NCI-H446 treated with DMSO at 0.1 percent for 48 hours (cell line): ENCODE results near the gene ULK4.
"Not testable (repeated sequence)": the region's sequence is repeated elsewhere in the genome, so short reads cannot be mapped to it uniquely, and the experiment has no call there.

Experiments used
- DNase-seq: peaks from one replicate; lab custom pipeline; 2025; lab: John Stamatoyannopoulos, UW

ULK4 gene

DNA sequence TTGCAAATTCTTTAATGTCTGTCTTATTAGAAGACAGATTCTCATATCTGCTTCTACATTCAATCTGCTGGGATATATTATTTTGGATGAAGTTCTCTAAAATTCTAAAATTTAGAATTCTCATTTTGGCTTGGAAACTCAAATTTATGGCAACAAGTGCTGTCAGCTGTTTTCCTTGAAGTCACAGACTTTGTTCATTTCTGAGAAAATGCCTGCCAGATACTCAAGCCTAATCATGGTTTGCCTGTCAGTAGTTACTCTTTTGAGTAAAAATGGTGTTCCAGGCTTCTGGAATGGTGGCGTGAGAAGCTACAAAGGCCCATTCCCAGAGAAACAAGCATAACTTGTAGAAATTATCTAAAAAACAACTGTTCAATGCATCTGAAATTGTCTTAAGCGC lies 646.8 kb downstream of the ULK4 start:
- DNase-seq, result no peak

DNA sequence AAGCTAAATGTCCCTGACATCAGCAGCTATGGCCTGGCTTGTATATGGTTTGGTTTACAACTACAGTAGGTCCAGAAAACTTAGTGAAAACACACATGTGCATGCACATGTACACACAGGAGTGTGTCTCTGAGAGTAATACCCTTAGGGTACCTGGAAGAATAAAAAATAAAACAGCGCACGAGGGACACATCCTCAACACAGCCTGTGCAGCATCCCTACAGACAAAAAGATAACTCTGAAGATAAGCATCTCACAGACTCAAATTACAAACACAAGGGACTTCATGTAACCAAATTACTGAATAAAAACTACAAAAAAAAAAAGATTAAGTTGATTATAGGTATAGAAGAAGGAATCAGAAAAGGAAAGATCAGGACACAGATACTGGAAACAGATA lies 653.8 kb downstream of the ULK4 start:
- no peak for DNase-seq

DNA sequence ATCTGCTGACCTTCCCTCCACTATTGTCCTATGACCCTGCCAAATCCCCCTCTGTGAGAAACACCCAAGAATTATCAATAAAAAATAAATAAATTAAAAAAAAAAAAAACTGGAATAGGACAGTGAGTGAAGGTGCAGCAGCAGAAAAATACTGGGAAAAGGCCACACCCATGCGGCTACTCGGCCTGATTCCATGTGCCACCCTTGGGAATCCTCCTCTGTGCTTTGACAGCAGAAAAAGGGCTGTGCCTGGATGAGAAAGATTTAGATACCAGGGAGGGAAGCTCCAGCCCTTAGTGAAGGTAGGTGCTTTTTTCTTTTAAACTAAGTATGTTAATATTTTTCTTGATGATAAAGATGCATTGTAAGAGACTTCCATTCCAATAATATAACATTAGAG lies 654.8 kb downstream of the ULK4 start:
- DNase-seq, result no peak

DNA sequence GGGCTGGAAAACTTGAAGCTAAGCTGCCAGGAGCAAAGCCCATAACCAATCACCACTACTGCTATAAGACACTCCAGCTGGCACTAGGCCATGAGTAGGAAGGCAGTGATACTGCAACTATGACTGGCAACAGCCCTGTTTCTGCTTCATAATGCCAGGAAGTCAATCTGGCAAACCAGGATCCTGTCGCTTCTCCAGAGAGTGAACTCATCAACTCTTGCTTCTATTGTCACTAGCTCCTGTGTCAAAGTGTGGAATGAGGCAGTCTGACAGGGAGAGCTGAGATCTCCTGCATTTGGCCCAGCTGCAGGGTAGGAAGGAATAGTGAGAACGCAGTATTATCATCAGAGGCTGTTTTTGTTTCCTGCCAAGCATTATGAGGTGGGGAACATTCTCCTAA lies 657.3 kb downstream of the ULK4 start:
- DNase-seq, result peak; percentile 78

DNA sequence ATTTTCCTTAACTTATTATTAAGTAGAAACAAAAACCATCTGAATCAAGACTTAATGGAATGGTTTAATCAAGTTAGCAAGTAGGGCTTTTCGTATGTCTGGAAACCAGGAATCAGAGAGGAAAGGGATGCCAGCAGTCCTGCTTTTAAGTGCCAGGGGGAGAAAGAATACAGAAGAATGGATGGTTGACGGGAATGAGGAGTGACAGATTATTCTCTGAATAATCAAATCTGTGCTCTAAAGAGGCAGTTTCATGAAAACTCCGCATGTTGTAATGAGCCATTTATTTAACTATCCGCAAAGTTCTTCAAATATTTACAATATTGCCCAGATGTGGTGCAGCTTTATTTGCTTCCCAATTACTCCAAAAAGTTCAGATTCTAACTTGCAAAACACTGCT lies 659.6 kb downstream of the ULK4 start:
- DNase-seq, result no peak

DNA sequence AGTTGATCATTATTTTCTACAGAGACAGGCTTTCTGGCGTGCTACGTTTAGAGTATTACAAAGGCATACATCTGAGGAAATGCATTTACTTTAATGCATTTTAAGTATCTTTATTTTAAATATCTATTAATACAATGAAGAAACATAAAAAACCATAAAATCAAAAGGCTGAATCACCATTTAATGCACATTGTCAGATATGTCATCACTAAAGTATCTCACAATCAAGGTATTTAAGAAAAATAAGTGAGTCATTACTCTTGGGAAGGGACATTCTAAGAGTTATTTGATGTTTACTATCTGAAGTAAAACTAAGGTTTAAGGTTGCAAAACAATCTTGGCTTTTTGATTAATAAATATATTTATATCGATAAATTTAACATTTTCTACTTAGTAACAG lies 660.4 kb downstream of the ULK4 start:
- DNase-seq, result no peak

DNA sequence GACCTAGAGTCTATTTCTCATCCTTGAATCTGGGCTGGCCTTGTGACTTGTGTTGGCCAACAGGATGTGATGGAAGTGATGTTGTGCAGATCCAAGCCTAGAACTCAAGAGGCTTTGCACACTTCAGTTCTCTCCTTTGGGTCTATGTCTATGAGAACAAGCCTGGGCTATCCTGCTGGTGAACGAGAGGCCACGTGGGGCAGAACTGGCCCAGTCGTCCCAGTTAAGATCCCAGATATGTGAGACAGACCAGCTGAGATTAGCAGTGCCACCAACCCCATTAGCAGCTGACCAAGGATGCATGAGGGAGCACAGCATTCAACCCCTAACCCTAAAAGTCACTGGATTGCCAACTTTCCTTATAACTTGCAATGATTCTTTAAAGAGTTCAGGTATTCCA lies 662.9 kb downstream of the ULK4 start:
- DNase-seq, result no peak

DNA sequence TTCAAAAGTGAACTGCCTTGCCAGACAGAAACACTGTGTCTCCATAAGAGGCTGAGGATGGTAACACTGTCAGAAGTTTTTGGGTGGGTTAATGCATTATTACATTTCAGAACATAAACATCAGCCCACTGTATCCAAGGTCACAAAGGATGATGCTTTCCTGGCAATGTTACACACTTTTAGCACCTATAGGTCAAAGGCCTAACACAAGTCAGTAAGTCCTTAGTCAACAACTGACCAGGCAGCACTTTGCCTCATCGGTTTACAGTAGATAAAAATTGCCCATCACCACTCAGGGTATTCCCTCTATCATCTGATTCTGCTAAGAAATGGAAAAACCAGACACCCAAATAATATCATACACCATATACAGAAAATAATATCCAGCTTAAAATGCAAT lies 664.2 kb downstream of the ULK4 start:
- DNase-seq, result no peak

DNA sequence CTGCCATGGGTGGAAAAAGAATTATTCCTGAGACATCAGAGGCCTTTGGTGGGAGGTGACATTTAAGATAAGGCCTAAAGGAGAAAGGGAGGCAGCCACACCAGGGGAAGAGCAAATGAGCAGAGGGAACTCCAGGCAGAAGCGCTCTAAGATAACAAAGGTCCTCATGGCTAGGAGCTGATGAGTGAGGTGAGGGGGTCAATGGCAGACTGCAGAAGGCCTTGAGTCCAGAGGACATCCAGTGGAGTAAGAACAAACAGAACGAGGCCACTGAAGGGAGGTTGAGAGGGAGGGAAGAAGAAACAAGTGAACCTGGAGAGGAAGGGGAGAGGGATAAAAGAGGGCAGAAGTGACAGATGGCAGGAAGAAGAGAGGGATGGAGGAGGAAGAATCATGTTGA lies 665.3 kb downstream of the ULK4 start:
- DNase-seq, result no peak

DNA sequence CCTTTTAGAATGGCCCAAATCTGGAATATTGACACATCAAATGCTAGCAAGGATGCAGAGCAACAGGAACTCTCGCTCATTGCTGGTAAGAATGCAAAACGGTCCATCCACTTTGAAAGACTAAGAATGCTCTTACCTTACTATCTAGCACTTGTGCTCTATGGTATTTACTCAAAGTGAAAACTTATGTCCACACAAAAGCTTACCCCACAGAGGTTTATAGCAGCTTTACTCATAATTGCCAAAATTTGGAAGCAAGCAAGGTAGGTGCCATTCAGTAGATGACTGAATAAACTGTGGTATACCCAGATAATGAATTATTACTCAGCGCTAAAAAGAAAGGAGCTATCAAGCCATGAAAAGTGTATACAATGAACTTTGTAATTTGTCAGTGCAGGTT lies 666.2 kb downstream of the ULK4 start:
- no peak for DNase-seq

DNA sequence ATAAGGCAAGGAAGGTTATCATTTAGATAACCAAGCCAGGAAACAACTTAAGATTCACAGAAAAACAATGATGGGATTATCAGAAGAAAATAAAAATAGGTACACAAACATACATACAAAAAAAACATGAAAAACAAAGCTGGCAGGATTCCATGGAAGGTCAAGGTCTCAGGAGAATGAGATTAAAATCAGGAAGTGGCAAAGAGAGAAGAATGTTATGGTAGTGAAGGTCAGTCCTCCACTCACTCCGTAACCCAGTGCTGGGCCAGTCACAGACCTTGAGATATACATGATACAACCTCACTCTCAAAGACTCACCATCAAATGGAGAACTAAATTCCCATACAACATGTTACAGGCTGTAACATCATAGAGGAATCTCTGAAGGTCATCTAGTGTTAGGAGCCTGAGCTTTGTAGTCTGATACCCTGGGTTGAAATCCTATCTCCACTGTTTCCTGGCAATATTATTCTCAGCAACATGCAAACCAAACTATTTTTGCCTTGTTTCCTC lies 668.7 kb downstream of the ULK4 start:
- DNase-seq, result no peak

DNA sequence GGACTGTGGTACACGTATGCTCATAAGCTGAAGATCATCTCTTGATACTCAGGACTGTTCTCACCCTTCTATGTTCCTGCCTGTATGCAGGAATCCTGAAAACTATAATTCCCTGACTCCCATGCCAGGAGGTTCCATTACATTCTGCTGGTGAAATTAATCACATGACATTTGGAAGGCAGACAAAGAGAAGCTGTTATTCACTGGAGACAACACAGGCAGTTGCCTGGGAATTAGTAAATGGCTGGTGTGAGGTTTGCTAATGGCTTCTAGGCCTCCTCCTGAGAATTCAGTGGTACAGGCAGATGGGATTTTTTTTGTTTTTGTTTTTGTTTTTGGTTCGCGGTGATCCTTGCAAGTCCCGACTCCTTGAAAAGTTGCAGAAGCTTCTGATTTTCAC lies 671.2 kb downstream of the ULK4 start:
- no peak for DNase-seq

DNA sequence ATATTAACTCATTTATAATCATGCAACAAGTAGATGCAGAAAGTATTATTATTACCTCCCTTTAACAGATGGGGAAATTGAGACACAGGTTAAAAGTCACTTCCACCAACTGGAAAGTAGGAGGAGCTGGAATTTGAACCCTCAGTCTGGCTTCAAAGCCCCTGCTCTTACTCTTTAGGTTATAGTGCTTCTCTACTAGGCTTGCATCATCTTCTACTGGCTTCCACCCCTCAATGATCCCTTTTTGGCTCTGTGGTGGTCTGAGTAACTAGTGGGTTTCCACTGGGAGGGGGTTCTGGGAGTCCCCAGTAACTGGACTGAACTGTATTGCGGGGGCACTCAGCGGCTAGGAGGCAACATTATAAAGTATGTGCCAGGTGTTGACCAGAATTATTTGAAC lies 671.6 kb downstream of the ULK4 start:
- DNase-seq, result no peak

DNA sequence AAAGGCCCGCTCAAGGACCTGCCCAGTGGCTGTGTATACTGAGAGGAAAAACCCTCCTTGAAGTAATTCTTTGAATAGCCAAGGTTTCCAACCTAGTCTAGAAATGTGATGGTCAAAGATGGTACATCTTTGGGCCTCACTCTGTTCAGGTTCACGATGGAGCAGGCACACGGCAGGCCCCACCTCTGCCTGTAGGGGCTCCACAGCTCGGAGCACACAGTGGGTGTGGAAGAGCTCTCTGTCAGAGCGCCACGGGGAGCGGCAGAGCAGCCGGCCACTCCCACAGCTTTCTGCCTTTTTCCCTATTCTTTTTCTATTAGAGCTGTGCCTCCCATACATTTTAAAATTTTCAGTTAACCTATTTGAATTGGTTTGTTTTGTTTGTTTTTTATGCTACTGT lies 673.1 kb downstream of the ULK4 start:
- DNase-seq, result no peak

DNA sequence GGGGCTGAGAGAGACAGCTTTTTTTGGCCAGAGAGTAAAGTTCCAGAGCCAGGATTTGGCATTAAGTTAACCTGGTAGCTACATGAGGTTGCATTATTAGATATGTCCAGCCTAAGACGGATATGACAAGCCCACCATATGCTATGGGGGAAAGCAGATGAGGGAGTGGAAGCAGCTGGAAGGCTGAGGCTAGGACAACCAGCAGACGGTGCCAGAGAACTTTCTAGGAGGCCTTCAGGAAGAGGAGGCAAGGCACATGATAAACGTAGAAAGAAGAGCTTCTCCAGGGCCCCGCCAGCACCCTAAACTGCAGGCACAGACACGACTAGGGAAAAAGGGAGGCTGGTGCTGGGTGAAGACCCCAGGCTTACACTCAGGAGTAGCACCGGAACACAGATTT lies 675.6 kb downstream of the ULK4 start:
- DNase-seq, result no peak

DNA sequence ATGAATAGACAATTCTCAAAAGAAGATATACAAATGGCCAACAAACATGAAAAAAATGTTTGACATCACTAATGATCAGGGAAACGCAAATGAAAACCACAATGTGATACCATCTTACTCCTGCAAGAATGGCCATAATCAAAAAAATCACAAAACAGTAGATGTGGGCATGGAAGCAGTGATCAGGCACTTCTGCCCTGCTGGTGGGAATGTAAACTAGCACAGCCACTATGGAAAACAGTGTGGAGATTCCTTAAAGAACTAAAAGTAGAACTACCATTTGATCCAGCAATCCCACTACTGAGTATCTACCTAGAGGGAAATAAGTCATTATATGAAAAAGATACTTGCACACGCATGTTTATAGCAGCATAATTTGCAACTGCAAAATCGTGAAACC lies 677.0 kb downstream of the ULK4 start:
- DNase-seq, result not testable (repeated sequence)

DNA sequence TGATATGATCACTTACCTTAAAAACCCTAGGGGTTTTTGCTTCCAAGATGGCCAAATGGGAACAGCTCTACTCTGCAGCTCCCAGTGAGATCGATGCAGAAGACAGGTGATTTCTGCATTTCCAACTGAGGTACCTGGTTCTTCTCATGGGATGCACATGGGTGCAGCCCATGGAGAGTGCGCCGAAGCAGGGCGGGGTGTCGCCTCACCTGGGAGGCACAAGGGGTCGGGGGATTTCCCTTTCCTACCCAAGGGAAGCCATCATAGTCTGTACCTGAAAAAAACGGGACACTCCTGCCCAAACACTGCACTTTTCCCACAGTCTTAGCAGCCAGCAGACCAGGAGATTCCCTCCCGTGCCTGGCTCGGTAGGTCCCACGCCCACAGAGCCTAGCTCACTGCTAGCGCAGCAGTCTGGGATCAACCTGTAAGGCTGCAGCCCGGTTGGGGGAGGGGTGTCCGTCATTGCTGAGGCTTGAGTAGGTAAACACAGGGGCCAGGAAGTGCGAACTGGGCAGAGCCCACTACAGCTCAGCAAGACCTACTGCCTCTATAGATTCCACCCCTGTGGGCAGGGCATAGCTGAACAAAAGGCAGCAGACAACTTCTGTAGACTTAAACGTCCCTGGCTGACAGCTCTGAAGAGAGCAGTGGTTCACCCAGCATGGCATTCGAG lies 684.0 kb downstream of the ULK4 start:
- DNase-seq, result no peak

DNA sequence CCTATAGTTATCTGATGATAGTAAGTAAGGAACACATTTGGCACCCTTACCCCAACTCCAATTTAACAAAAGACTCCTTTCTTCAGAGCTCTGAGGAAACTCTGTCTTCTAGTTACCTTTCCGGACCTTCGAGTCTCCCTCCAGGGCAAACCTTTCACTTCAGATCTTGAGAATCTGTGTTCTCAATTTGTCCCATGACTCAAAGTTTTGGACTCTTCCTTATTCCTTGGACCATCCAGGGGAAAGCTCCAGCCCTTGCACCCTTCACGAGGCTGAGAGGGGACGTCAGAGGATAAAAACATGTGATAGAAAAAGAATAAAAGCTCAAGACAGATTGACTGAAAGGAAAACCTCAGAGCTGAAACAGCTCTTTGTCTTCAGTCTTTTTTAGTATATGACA lies 685.7 kb downstream of the ULK4 start:
- no peak for DNase-seq

DNA sequence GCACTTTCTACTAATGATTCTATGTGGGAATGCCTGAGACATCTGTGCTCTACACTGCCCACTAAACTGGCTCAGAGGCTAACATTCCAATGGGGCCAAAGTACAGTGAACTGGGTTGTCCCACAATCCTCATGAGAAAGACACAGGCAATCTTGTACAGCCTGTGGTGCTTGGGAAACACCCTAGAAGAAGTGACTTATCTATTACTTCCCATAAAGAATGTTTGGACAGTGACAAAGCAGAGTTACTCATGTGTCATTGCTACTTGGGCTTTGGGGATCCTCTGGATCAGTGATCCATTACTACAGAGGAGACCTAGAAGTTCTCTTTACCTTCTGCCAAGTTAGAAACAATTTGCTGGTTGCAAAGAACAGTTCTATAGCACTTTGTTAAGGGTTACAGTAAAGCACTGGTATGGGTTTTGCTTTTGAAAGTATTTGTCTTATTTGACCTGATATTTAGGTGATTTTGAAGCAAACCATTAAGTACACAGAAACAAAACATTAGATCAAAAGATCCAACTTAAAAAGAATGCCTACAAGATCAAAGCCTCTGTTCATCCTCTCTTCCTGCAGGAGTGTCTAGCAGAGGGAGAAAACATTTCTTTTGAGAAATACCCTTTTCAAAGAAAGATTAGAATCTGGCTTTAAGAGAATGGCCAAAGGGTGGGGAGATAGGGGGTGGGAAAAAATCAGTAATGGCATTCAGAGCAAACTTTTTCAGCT lies 686.8 kb downstream of the ULK4 start:
- no peak for DNase-seq

DNA sequence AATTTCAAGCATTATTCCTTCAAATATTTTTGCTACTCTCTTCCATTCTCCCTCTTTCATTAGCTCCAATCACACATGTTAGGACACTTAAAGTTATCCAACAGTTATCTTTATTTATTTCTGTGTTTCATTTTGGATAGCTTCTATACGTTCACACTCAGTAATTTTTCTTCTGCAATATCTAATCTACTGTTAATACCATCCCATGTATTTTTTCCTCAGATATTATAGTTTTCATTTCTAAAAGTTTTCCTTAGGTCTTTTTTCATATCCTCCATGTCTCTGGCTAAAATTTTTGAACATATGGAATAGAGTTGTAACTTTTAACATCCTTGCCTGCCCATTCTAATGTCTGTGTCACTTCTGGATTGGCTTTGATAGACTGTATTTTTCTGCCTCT lies 689.2 kb downstream of the ULK4 start:
- no peak for DNase-seq

DNA sequence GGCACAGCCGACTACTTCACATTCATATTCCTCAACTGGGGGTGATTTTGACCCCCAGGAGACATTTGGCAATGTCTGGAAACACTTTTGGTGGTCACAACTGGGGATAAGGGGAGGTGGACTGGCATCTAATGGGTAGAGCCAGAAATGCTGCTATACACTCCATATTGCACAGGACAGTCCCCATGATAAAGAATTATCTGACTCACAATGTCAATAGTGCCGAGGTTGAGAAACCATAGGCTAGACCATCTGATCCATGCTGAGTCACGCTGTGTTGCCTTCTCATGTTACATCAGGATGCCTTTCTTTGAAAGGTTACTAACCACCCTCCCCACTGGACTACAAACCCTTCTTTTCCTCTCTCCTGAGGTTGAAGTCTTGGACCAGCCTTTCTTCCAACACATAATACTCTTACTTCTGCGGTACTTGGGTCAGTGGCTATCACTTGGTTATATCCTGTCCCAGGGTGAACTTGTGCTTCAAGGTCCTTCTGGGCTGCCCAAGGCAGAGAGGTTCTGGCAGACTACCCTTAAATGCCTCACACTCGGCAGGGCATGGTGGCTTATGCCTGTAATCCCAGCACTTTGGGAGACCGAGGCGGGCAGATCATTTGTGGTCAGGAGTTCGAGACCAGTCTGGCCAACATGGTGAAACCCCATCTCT lies 693.8 kb downstream of the ULK4 start:
- no peak for DNase-seq

DNA sequence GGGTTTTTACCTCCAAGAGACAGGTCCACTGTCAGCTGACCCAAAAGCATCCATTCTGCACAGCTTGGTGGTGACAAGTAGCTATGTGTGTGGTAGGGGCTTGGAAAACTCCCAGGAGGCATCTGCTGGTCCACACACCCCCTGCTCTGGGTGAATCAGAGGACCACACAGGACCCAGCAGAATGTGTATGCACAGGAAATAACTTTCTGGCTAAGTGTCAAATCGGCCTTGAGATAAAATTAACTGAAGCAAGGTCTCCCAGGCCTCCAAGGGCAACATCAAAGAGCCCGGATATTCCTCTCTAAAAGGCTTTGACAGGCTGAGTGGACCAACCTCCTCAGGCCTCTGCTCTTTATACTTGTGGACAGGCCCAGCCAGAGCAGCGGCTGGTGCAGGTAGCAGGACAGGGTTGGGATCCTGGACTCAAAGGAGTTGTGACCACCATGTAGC lies 696.1 kb downstream of the ULK4 start:
- DNase-seq, result no peak

DNA sequence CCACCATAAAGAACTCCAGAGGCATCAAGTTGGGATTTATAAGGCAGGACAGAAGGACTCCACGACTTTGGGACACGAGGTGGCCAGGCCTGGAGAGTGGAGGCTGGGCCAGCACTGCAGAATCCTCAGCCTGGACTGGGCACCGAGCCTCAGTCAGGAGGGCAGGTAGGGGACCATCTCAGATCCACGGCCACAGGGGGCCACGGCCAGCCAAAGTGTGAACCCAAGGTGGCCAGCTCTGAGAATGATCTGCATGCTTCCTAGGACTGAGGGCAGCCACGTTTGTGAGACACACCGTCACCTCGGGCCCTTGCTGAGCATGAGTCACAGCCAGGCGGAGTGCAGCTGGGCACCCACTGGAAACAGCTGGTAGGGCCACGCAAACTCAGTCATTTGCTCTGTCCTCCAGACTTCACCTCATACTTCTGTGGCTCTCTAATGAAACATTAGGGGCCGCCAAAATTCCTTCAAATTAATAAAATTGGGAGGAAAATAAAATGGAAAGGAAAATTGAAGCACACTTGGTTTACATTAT lies 696.8 kb downstream of the ULK4 start:
- DNase-seq, result no peak
